Endothelial cell (in vitro differentiated cells): Measurements from ENCODE around the gene ANO4. TPM values are rescaled to one million over a fixed set of nuclear protein-coding genes. Genes with fewer than 3 reads are reported as not detected.

Experiments used
- DNase-seq: peaks from one replicate; pipeline ENCODE4 v3.0.0; 2021; ENCODE audit warnings: low spot score
- H3K27ac Mint-ChIP-seq: one replicate; pipeline ENCODE4 v1.8.0; 2021; ENCODE audit warnings: mixed read lengths, inconsistent platforms; ENCODE audit not compliant: unreplicated experiment
- H3K27me3 Mint-ChIP-seq: one replicate; pipeline ENCODE4 v1.8.0; 2021; ENCODE audit warnings: mild to moderate bottlenecking, moderate library complexity, mixed read lengths, inconsistent platforms; ENCODE audit not compliant: unreplicated experiment
- H3K36me3 Mint-ChIP-seq: one replicate; pipeline ENCODE4 v1.8.0; 2021; ENCODE audit warnings: mild to moderate bottlenecking, low read depth, mixed read lengths, inconsistent platforms; ENCODE audit not compliant: unreplicated experiment
- H3K4me1 Mint-ChIP-seq: one replicate; pipeline ENCODE4 v1.8.0; 2021; ENCODE audit warnings: mild to moderate bottlenecking, mixed read lengths, inconsistent platforms; ENCODE audit not compliant: unreplicated experiment
- H3K4me3 Mint-ChIP-seq: one replicate; pipeline ENCODE4 v1.8.0; 2021; ENCODE audit warnings: mild to moderate bottlenecking, mixed read lengths, inconsistent platforms; ENCODE audit not compliant: unreplicated experiment
- H3K9me3 Mint-ChIP-seq: one replicate; pipeline ENCODE4 v1.8.0; 2021; ENCODE audit warnings: mixed read lengths, inconsistent platforms; ENCODE audit not compliant: unreplicated experiment
- total RNA-seq: library from RNA; stranded (reverse); fragmentation: NEBNext Ultra II Directional; extraction: Animal tissue kit (Norgen Biotek cat#: 25700); gene quantifications from one replicate; pipeline ENCODE4 v1.2.1, GENCODE V29; 2021; ENCODE audit not compliant: unreplicated experiment
- TF ChIP-seq, protein P1 (sequence below): fragments of 200-600 bp; sonication (generic); IDR thresholded peaks from one replicate; pipeline ENCODE4 v1.5.0; 2021; ENCODE audit warnings: antibody characterized with exemption; ENCODE audit not compliant: unreplicated experiment

Gene ANO4
- total RNA-seq, 1 donor from 2014 or later = 1.1 TPM

DNA sequence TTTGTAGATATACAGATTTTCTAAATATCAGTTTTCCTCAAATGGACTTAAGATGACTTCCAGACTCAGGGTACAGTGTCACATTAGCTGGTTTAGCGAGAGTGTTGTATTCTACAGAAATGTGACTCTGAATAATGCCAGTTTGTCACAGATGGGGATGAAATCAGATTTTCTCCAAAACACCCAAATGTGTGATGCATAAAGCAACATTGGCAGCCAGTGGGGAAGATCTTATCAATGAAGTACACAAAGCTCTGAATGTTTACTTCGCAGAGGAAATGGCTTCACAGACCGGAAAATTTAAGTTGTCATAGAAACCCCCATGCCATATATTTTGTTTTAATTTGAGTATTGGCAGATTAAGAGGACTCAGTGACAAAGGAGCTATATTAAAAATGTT lies 29.9 kb downstream of the ANO4 start:
- H3K4me1 Mint-ChIP-seq = no peaks in the 10 kb centered on the region
- H3K36me3 Mint-ChIP-seq = no peaks in the 10 kb centered on the region
- no peak overlapping the region for H3K4me3 Mint-ChIP-seq
- no peak for DNase-seq
- H3K27ac Mint-ChIP-seq = no peak overlapping the region
- H3K27me3 Mint-ChIP-seq = no peaks in the 10 kb centered on the region
- H3K9me3 Mint-ChIP-seq = no peaks in the 10 kb centered on the region
- TF ChIP-seq, protein P1, sequence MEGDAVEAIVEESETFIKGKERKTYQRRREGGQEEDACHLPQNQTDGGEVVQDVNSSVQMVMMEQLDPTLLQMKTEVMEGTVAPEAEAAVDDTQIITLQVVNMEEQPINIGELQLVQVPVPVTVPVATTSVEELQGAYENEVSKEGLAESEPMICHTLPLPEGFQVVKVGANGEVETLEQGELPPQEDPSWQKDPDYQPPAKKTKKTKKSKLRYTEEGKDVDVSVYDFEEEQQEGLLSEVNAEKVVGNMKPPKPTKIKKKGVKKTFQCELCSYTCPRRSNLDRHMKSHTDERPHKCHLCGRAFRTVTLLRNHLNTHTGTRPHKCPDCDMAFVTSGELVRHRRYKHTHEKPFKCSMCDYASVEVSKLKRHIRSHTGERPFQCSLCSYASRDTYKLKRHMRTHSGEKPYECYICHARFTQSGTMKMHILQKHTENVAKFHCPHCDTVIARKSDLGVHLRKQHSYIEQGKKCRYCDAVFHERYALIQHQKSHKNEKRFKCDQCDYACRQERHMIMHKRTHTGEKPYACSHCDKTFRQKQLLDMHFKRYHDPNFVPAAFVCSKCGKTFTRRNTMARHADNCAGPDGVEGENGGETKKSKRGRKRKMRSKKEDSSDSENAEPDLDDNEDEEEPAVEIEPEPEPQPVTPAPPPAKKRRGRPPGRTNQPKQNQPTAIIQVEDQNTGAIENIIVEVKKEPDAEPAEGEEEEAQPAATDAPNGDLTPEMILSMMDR = no peak

DNA sequence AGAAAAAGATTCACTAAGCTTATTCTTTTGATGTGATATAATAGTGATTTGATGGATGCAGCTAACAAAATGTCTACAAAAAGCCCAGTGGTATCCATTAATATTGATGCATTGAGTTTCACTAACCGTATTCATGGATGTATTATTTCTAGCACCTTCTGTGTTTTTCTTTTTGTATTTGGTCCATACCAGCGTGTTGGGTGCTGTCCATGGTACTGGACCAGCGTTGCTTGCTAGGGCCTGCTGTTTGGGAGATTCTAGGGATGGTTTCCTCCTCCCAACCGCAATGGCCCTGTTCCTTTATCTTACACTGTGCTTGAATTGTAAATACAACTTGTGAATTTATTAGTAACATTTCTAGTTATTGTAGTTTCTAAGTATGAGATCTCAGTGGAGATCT lies 31.7 kb downstream of the ANO4 start:
- no peaks in the 10 kb centered on the region for H3K36me3 Mint-ChIP-seq
- H3K4me3 Mint-ChIP-seq = no peak overlapping the region
- DNase-seq = peak; percentile 74
- H3K27me3 Mint-ChIP-seq = no peaks in the 10 kb centered on the region
- no peaks in the 10 kb centered on the region for H3K4me1 Mint-ChIP-seq
- TF ChIP-seq, protein P1 = no peak
- no peaks in the 10 kb centered on the region for H3K9me3 Mint-ChIP-seq
- no peak overlapping the region for H3K27ac Mint-ChIP-seq

DNA sequence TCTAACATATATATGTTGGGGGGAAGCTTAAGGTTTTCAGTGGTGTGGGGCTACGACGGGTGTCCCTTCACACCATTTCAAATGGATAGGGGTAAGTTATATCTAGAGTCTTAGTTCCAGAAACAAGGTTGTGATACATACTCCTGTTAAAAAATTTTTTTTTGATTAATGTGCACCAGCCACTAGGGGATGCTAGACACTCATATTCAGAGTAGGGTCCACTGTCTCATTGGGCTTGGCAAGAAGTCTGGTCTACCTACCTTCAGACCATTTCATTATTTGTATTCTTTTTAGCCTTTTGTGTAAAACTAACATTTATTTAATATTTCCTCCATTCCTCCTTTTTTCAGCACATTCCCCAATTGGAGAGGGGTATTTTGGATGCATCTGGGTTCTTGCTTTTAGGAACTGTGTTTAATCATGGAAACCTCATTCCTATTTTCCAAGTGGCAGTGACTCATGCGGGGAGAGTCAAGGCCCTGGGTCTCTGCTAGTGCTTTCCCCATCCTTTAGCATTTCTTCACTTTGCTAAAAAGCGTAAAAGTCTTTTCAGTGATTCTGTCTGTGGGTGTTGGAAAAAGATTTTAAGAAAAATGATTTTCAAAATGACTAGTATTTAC lies 33.4 kb downstream of the ANO4 start:
- TF ChIP-seq, protein P1 = peak; percentile 86
- Mint-ChIP-seq H3K36me3 (no peaks in the 10 kb centered on the region), H3K4me1 (no peaks in the 10 kb centered on the region), H3K9me3 (no peaks in the 10 kb centered on the region), H3K27ac (no peak overlapping the region), H3K4me3 (no peak overlapping the region), H3K27me3 (no peaks in the 10 kb centered on the region)
- DNase-seq = peak; percentile 46

DNA sequence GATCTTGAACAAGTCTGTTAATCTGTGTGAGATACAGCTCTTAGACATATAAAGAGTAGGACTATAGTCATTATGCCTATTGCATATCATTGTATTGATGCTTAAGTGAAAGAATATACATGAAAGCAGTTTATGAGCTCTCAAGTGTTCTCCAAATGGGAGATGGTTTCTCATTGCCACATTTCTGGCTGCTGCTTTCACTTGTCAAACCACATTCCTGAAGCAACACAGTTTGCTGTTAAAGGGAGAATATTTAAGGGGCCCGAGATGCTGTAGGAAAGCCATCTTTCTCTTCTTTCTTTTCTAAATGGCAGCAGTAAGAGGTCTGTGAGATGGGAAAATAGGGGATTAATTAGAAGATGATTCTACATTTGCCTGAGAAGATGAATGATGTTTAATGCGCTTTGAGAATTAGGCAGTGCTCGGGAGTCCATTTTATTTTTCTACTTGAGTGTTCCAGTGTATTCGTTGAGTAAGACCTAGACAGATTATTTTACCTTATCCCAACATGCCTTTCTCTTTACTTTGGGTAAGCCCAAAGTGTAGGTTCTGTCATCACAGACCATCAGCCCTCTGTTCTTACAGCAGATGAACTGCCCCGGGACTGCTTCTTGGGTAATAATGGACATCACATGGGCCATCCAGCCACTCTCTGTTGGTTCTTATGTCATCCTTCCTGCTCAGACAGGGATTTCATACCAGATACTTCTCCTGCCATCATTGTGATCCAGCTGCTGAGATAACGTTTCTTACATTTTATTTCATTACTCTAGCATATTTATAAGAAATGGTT lies 35.6 kb downstream of the ANO4 start:
- Mint-ChIP-seq H3K4me1 (no peaks in the 10 kb centered on the region), H3K27ac (no peak overlapping the region), H3K4me3 (no peak overlapping the region), H3K27me3 (peaks cover 1% of the 10 kb centered on the region), H3K36me3 (no peaks in the 10 kb centered on the region), H3K9me3 (no peaks in the 10 kb centered on the region)
- TF ChIP-seq, protein P1 = no peak
- DNase-seq = no peak

DNA sequence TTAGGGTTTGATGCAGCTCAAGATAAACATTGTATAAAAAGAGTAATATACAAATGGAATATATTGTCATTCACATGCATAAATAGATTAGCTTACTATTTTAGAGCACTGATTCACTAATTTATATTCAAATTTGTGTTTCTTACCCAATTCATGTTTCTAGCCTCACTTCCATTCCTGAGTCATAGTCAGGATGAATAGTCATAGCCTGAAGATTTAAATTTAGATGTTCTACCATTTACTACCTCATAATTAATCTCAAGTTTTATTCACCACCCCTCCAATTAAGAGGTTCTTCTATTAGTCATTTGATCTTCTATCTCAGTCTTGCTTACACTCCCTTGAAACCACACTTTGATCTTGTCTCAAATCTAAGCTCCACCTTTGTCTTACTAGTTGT lies 38.7 kb downstream of the ANO4 start:
- TF ChIP-seq, protein P1 = no peak
- H3K4me1 Mint-ChIP-seq = peaks cover 4% of the 10 kb centered on the region
- H3K4me3 Mint-ChIP-seq = no peak overlapping the region
- H3K27ac Mint-ChIP-seq = no peak overlapping the region
- DNase-seq = no peak
- no peaks in the 10 kb centered on the region for H3K9me3 Mint-ChIP-seq
- H3K36me3 Mint-ChIP-seq = no peaks in the 10 kb centered on the region
- H3K27me3 Mint-ChIP-seq = peaks cover 1% of the 10 kb centered on the region
